Brain pericyte (primary cell): ENCODE measurements around the gene CCDC34.

Experiments used
- DNase-seq: peaks from one replicate; pipeline ENCODE4 v3.0.0-alpha.2; 2012; ENCODE audit warnings: low read depth, low spot score

CCDC34 gene

DNA sequence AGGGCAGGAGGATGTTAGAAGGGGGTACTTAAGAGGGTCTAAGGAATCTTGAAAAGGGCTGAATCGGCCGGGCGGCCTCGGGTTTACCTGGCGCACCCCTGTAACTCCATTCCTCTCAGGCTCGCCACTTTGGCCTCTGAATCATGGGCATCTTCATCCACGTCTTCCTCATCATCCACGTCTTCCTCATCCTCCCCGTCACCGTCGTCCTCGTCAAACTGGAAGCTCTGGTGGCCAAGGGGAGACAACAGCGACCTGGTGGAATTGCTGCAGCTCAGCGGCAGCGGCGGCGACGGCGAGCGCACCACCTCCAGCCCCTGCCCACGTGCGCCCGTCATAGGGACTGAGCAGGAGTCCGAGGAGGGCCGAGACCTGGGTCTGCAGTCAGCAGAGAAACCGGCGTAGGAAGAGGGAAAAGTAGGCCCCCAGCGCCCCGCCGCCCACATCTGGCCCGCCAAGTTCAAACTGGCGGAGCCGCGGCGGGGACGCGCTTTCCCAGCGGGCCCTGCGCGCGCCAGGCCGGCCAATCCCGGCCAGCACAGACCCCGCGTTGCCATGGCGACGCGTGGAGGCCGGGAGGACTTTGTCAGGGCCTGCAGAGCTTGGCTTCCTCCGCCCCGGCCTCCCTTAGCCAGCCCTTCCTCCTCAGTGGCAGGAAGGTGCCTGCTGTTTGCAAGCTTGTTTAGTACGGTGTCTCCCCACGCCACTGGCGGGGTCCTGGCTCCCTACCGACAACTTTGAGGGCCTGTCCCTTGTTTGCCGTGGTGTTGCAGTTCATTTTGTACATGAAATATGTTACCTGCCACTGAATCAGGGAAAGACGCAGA is at the start of gene CCDC34:
TSS of gene CCDC34 (minus strand) at position 467 of the 827 bp plus-strand sequence. CDS start at position 446, 21 bp downstream.
- peak; percentile 61 for DNase-seq

- no peak for DNase-seq
Measured at GRCh38 chr11:27412192-27412691, 49.2 kb upstream of the CCDC34 start.

DNA sequence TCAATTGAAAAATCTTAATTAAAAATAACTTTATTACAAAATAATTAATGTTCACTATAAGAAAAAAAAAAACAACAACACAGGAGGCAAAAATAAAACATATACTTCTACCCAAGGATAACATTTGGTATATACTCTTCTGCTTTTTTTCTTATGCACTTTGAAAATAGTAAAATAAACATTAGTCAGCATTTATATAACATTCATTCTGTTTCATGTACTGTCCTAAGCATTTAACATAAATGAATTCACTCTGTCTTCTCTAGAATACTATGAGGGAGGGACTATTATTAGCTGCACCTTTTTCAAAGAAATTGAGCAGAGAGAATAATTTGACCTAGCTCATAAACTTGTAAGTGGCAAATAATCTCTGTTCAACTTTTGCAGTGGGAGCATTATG is 48.3 kb upstream of the CCDC34 start:
- no peak for DNase-seq

- DNase-seq: no peak
Measured at GRCh38 chr11:27410272-27410671, 47.3 kb upstream of the CCDC34 start.

DNA sequence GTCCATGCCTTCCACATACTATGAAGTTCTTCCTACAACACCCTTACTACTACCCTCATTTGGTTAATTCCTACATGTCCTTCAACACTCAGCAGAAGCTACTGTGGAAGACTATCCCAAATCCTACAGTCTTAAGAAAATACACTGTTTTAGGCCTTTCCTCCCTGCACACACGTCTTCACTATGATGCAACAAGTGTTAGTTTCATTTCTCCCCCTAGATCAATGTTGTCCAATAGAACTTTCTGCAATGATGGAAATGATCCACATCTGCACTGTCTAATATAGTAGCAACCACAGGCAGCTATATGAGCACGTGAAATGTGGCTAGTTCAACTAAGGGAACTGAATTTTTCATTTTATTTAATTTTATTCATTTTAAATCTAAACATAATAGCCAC is 46.7 kb upstream of the CCDC34 start:
- no peak for DNase-seq

DNA sequence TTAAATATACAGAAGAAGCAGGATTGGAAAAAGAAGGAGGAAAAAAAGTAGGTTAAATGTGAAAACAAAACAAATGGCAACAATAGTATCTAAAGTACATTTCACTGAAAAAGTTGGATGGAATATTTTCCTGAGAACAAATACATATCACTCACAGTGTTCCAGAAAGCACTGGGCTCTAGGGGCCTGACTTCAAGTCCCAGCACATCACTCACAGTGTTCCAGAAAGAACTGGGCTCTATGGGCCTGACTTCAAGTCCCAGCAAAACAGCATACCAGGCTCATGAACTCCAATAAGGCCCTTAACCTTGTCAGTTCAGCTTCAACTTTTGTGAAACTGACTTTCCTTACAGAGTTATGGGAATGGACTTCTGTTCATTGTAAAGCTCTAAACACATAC is 46.0 kb upstream of the CCDC34 start:
- DNase-seq: no peak

GRCh38 chr11:27408246-27408800 is 45.3 kb upstream of the CCDC34 start:
- no peak for DNase-seq

DNA sequence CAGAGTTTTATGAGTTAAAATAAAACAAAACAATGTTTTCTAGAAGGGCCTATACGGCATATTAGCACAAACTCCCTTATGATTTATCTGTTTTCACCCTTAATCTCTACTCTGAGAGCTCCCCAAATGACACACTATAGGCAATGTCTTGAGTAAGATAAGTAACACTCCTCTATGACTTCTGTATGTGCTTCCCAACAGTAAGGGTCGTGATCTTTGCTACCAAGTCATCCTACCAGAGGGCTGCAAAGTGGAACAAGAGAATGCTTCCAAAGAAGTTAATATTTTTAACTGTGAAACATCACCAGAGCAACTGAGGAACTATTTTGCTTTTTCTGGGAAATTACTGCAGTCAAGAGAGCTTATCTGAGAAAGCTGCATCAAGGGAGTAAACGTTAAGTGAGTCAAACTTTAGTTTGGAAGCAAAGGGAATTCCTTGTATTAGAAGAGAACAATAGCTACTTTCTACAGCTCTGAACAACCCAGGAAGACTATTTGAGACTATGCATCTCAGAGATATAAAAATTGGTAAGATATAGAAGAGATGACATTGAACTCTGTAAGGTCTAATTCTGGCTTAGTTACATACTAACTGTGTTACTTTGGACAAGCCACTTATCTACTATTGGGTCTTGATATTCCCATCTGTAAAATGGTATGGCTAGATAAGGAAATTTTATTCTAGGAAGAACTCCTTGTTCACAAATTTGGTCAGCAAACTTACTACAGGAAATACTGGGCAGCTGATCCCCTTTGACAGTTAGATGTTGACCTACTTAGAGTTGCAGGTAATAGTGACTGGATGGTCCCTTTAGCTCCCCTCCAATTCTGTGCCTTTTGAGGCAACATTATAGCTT is 43.7 kb upstream of the CCDC34 start:
- DNase-seq: no peak

GRCh38 chr11:27405134-27405533 is 42.1 kb upstream of the CCDC34 start:
- no peak for DNase-seq

DNA sequence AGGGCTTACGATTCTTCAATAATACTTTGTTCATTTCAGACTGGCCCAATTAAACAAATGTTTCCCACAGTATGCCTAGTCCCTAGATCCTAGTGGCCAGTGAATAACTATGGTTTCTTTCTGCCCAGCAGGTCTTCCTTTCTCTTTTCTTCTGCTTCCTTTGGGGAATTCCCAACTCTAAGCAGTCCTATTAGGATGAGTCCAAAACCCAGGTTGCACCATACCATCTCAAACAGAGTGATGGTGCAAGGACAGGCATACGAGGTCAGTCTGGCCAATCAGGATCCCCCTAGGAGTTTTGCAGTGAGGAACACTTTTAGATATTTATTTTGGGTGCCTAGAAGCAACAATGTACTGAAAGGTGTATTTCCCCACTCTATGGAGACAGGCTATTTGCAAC is 41.4 kb upstream of the CCDC34 start:
- DNase-seq: no peak

DNA sequence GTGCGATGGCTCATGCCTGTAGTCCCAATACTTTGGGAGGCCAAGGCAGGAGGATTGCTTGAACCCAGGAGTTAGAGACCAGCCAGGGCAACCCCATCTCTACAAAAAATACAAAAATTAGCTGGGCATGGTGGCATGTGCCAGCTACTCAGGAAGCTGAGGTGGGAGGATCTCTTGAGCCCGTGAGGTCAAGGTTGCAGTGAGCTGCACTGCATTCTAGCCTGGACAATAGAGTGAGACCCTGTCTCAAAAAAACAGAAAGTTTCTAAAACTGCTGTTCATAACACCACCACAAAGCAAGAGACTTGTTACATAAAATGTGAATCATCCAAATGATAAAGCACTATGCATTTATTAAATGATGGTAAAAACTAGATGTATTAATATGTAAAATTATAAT is 40.2 kb upstream of the CCDC34 start:
- DNase-seq: no peak

DNA sequence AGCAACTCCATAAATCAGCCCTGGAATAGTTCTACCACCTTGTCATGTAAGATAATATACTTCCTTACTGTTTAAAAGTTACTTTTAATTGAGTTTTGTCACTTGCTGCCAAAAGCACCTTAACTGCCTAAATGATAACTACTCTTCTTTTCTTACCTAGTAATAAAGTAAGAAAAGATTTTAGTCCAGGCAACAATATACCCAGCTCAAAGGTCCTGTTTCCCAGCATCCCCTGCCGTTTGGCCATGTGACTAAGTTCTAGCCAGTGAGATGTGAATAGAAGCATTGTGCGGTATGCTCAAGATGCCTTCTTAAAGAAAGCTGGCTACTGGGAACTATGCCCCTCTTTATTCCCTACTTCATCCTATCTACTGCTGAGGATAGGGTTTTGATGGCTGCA is 39.4 kb upstream of the CCDC34 start:
- DNase-seq: no peak

DNA sequence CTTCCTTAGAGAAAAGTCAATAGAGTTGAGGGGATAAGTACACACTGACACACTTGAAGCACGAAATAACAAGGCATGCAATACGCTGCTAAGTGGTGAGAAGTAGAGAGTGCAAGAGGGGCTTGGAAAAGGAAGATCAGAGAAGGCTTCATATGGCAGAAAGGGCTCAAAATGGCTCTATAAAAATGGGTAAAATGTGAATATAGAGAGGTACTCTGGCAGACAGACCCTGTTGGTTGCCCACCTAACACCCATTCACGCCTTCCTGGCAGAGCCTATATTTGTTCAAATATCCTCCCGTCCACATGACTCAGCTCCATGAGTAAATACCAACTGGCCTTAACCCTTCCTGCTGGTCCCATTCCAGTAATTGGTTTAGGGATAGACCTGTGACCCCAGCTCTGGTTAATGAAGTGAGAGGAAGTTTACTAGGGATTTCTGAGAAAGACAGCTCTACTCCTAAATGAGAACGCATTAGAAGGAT is 38.9 kb upstream of the CCDC34 start:
- DNase-seq: no peak

DNA sequence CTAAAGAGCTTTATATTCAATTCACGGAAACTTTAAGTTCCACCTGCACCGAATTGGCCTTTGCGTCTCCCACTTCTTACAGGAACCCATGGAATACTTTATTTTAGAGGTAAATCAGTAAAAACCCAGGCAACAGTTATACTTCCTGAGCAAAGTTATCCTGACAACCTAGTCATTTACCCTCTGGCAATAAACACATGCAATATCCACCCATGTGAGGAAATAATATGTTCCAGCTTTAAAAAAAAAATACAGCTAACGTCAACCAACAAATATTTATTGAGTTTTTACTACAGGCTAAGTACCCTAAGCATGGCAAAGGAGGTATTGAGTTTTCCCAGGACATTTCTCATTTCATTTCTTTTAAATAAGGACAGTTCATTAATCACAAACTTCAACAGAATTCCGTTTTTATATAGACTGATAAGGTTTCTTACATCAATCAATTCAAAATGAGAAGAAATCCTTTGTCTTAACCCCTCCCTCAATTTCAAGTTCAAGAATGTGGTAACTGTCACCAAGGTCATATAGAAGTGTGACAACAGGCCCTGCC is 38.3 kb upstream of the CCDC34 start:
- DNase-seq: no peak

DNA sequence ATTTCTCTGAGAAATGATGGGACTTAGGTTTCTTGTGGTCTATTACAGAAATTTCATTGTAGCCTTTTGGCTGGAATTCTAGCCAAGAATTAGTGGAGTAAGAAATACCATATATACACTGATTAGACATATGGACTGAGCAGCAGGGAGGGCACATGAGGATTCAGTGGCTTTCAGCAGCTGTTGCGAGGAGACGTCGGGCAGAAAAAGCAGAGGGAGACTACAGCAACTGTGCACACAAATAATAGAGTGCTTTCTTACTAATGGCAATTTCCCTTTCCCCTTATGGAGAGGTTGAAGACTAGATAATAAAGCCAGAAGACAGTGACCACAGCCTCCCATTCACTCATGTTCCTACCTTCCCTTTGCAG is 35.4 kb upstream of the CCDC34 start:
- no peak for DNase-seq

DNA sequence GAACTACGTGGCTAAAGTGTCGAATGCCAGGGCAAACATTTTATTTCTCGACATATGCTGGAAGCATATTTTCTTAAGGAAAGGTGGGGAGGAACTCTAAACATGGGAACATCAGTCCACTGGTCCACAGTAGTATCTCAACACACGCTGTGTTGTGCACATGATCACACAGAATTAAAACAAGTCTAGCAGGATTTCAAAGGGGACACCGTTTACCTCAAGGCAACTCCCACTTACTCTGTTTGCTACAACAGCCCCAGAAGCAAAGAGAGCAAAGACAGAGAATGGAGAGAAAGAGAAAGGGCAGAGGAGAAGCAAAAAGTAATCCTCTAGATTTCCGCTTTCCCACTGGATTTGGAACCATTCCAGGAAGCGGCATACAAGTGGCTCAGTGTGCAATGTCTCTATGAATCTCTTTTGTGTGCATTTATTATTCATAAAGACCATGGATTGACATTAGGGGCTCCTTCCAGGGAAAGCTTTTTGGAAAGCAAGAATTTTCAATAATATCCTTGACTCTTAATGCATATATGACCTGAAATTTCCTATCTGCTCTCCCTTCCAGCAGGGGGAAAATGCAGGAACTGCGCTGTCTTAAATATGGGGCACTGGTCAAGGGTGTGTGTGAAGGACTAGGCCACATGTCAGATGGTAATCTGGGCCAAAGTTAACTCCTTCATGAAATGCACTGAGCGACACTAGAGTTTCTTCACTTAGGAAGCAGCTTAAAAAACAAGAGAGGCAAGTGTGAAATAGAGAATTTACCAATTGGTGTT is 34.8 kb upstream of the CCDC34 start:
- no peak for DNase-seq

DNA sequence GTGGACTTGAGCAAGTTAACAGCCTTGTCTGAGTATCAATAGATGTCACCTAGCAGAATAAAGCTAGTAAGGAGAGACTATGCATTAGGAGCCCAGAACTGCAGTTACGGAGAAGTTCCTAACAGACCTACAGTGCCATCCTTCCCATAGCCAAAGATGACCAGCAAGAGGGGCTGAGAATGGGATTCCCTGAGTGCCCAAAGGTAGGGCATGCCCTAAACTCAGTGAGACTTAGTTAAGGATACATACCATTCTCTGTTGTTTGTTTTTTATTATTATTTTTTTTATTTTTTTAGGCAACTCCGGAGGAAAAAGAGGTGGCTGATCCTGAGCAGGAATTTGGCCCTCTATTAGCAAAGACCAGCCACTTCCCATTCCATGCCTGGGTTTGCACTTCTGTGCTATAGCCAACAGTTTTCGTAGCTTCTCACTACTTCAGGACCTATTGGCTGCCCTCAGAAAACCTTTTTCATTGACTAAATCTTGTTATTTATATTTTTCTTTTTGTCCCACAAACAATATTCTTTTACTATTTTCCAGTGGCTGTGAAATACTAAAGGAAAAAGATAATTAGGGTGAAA is 33.3 kb upstream of the CCDC34 start:
- DNase-seq: no peak

DNA sequence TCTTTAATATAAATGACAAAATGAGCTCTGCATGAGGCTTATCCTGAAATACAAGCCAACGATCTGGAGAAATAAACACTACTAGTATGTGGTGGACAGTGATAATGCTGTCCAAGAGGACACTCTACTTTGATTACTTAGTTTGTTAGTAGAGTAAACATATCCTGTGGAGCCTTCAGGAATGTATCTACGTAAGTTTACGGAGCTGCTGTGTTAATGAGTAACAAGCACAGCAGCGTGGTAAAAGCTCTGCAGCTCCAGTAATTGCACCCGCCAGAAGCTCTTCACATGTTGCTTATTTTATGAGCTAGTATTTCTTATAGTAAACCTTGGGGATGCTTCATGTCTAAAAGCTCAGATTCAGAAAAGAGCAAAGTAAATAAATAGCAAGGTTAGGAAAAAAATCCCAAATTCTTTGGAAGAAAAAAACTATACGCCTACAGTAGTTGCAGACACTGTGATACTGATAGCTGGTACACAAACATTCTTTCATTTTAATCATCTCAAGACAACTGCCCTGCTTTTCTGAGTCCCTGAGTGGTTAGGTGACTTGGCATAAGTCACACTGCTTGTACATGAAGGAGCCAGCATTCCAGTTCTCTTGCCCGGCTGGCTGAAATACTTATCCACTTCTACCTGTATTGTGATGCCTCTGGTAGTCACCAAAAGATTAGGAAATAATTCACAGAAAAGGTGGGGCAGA is 32.7 kb upstream of the CCDC34 start:
- DNase-seq: peak; percentile 40

DNA sequence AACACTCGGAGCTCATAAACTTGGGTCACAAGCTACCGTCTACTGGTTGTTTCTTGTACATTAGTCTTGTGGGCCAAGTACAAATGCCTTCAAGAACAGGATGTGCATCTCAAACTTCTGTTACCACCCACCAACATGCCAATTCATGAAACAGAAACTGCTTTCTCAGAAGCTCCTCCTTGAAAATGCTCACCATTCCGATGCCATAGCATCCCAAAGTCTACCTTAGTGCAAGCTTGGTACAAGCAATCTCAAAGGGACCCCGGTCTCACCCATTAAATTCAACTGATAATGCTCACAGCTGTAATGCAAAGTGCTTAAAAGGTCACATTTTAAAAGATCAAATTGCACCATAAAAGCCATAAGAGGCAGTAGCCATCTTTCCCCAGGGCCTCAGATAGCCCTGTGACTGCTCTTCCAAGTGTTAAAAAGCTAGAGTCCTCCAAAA is 31.8 kb upstream of the CCDC34 start:
- no peak for DNase-seq
